ENCODE measurements around the gene PTPRE.

- TF ChIP-seq CTCF (IDR thresholded peaks at IDR 0.05; ENCODE audit: poor library complexity, severe bottlenecking): no peak
- no peak for TF ChIP-seq RAD21 (conservative IDR thresholded peaks at IDR 0.05)
- TF ChIP-seq POLR2AphosphoS5 (IDR thresholded peaks at IDR 0.05): no peak
- TF ChIP-seq EZH2 (IDR thresholded peaks at IDR 0.05; ENCODE audit: borderline replicate concordance, insufficient read depth, low read length, poor library complexity, severe bottlenecking): no peak
- TF ChIP-seq MXI1 (conservative IDR thresholded peaks at IDR 0.05; ENCODE audit: poor library complexity, severe bottlenecking): no peak
Measured at GRCh38 chr10:127890216-127890615, 16.7 kb upstream of the PTPRE start.

Measured in neural cell (in vitro differentiated cells).